ENCODE data around the gene SLCO1B1. TPM values are rescaled to one million over a fixed set of nuclear protein-coding genes. Genes with fewer than 3 reads are reported as not detected.

Gene SLCO1B1
- total RNA-seq, 1 experiment from 2014 or later: 0.32 TPM

DNA sequence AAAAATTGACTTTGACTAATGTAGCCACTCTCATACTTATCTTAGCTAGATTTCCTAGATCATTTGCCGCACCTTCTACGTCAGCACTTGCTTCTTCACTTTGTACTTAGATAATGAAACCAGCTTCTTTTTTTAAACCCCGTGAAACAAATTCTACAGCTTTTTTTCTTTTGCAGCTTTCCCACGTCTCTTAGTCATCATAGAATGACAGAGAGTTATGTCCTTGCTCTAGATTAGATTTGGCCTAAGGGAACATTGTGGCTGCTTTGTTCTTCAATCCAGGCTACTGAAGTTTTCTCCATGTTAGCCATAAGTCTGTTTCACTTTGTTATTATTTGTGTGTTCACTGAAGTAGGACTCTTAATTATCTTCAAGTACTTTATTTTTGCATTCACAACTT is 108.9 kb downstream of the SLCO1B1 start:
- Histone ChIP-seq H3K9me2 (ENCODE audit: insufficient read depth) (no peaks in the 10 kb centered on the region), H3K4me3 (replicated peaks in 1 of 2; ENCODE audit: low read depth in 1 of 2, low read length in 2 of 2) (no peak overlapping the region), H3K27me3 (ENCODE audit: insufficient read depth, low read length) (no peaks in the 10 kb centered on the region), H3K4me2 (ENCODE audit: low read length) (no peak overlapping the region), H2AFZ (ENCODE audit: low read depth, low read length, poor library complexity, severe bottlenecking) (no peak overlapping the region), H3K79me2 (ENCODE audit: insufficient read depth, low read length) (no peaks in the 10 kb centered on the region), H3K4me1 (ENCODE audit: control insufficient read depth in 1 of 2, insufficient read depth in 2 of 2, low read length in 2 of 2) (no peaks in the 10 kb centered on the region), H3K36me3 (ENCODE audit: control insufficient read depth in 1 of 2, insufficient read depth in 2 of 2, low read length in 2 of 2) (no peaks in the 10 kb centered on the region), H3K27ac (ENCODE audit: low read depth, low read length) (no peak overlapping the region), H3K9me3 (ENCODE audit: control insufficient read depth in 1 of 2, insufficient read depth in 1 of 2, low read depth in 1 of 2, low read length in 2 of 2) (no peaks in the 10 kb centered on the region), H3K9ac (ENCODE audit: low read length) (no peak overlapping the region), H4K20me1 (ENCODE audit: insufficient read depth) (no peaks in the 10 kb centered on the region)
- ATAC-seq: no peak
- POLR2A ChIA-PET: no interaction called here
- no peak for TF ChIP-seq RAD21 (IDR thresholded peaks at IDR 0.05; ENCODE audit: low read depth)
- no peak for TF ChIP-seq CEBPB (IDR thresholded peaks at IDR 0.05; ENCODE audit: low read depth)
- TF ChIP-seq, protein P1, sequence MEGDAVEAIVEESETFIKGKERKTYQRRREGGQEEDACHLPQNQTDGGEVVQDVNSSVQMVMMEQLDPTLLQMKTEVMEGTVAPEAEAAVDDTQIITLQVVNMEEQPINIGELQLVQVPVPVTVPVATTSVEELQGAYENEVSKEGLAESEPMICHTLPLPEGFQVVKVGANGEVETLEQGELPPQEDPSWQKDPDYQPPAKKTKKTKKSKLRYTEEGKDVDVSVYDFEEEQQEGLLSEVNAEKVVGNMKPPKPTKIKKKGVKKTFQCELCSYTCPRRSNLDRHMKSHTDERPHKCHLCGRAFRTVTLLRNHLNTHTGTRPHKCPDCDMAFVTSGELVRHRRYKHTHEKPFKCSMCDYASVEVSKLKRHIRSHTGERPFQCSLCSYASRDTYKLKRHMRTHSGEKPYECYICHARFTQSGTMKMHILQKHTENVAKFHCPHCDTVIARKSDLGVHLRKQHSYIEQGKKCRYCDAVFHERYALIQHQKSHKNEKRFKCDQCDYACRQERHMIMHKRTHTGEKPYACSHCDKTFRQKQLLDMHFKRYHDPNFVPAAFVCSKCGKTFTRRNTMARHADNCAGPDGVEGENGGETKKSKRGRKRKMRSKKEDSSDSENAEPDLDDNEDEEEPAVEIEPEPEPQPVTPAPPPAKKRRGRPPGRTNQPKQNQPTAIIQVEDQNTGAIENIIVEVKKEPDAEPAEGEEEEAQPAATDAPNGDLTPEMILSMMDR (IDR thresholded peaks at IDR 0.05 in 2 of 3, conservative IDR thresholded peaks at IDR 0.05 in 1 of 3; ENCODE audit: borderline replicate concordance in 1 of 3, insufficient read depth in 1 of 3, low read depth in 2 of 3, low read length in 2 of 3): no peak
- TF ChIP-seq CBX3 (IDR thresholded peaks at IDR 0.05; ENCODE audit: low read depth): no peak
- TF ChIP-seq FOSL1 (IDR thresholded peaks at IDR 0.05; ENCODE audit: low read depth): no peak
- TF ChIP-seq EZH2phosphoT487 (IDR thresholded peaks at IDR 0.05; ENCODE audit: borderline replicate concordance): no peak
- TF ChIP-seq SRF (IDR thresholded peaks at IDR 0.05; ENCODE audit: low read depth): no peak
- no peak for TF ChIP-seq TCF7L2 (IDR thresholded peaks at IDR 0.05; ENCODE audit: borderline replicate concordance, extremely low read depth, insufficient read depth, insufficient read length)
- TF ChIP-seq, protein P2, sequence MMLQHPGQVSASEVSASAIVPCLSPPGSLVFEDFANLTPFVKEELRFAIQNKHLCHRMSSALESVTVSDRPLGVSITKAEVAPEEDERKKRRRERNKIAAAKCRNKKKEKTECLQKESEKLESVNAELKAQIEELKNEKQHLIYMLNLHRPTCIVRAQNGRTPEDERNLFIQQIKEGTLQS (IDR thresholded peaks at IDR 0.05): no peak
- TF ChIP-seq, protein P3, sequence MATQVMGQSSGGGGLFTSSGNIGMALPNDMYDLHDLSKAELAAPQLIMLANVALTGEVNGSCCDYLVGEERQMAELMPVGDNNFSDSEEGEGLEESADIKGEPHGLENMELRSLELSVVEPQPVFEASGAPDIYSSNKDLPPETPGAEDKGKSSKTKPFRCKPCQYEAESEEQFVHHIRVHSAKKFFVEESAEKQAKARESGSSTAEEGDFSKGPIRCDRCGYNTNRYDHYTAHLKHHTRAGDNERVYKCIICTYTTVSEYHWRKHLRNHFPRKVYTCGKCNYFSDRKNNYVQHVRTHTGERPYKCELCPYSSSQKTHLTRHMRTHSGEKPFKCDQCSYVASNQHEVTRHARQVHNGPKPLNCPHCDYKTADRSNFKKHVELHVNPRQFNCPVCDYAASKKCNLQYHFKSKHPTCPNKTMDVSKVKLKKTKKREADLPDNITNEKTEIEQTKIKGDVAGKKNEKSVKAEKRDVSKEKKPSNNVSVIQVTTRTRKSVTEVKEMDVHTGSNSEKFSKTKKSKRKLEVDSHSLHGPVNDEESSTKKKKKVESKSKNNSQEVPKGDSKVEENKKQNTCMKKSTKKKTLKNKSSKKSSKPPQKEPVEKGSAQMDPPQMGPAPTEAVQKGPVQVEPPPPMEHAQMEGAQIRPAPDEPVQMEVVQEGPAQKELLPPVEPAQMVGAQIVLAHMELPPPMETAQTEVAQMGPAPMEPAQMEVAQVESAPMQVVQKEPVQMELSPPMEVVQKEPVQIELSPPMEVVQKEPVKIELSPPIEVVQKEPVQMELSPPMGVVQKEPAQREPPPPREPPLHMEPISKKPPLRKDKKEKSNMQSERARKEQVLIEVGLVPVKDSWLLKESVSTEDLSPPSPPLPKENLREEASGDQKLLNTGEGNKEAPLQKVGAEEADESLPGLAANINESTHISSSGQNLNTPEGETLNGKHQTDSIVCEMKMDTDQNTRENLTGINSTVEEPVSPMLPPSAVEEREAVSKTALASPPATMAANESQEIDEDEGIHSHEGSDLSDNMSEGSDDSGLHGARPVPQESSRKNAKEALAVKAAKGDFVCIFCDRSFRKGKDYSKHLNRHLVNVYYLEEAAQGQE (IDR thresholded peaks at IDR 0.05; ENCODE audit: low read depth): no peak
- no peak for TF ChIP-seq SIN3A (IDR thresholded peaks at IDR 0.05; ENCODE audit: low read depth)
- no peak for TF ChIP-seq EZH2 (IDR thresholded peaks at IDR 0.05)
- no peak for TF ChIP-seq JUND (IDR thresholded peaks at IDR 0.05)
- TF ChIP-seq YY1 (IDR thresholded peaks at IDR 0.05; ENCODE audit: extremely low read depth, insufficient replicate concordance, low read depth, low read length): no peak
- no peak for TF ChIP-seq ELF1 (IDR thresholded peaks at IDR 0.05; ENCODE audit: borderline replicate concordance, low read depth)
- TF ChIP-seq ZNF274 (IDR thresholded peaks at IDR 0.05; ENCODE audit: low read depth, low read length): no peak
- TF ChIP-seq ZFX (IDR thresholded peaks at IDR 0.05): no peak
- no peak for TF ChIP-seq POLR2AphosphoS5 (IDR thresholded peaks at IDR 0.05; ENCODE audit: low read depth, low read length)
- CTCF ChIA-PET: no interaction called here
- intact Hi-C loops (cut with micrococcal nuclease): no loop called here
- RAD21 ChIA-PET (ENCODE audit: low non-redundant PET in 1 of 2, low total read pairs in 2 of 2, uncharacterized antibody in 2 of 2, unreplicated experiment in 2 of 2): no interaction called here
- no peak for DNase-seq (ENCODE audit: low read depth, low spot score)
- no TSS peak for BruUV-seq (replicated peaks)
